GM19463 (cell line): ENCODE measurements around the gene CLHC1.
"Not testable (repeated sequence)": the region's sequence is repeated elsewhere in the genome, so short reads cannot be mapped to it uniquely, and the experiment has no call there.

Source experiments
- ATAC-seq: cut with Tn5 transposase; IDR thresholded peaks from one replicate; pipeline ENCODE4 v1.9.1; 2021; ENCODE audit warnings: mild to moderate bottlenecking, moderate library complexity; ENCODE audit not compliant: unreplicated experiment

Gene CLHC1

DNA sequence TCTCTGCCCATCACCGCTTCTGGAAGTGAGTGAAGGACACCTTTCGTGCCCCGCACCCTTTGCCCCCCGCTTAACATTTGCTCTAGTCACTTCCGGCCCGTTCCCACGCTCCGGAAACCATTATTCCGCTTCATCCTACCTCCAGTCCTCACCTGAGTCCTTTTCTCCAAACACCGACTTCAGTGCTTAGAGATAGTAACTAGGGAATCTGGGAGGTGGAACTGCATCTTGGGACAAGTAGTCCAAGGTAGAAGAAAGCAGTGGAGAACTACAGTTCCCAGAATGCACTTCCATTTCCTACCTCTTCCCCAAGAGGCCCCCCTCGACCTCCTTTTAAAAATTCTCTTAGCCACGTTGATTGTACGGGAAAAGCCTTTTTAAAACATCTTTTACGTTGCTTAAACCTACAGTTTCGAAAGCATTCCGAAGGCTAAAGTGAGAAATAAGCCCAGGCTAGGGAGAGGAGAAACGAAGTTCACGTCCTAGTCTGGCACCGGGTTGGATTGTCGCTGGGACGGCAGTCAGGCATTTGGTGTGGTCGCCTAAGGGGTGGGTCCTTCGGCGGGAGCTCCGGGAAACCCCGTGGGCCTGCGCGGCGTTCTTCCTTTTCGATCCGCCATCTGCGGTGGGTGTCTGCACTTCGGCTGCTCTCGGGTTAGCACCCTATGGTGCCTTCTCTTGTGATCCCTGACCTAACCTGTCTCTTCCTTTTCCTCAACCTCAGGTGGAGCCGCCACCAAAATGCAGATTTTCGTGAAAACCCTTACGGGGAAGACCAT, at the start of gene CLHC1, which contains the start of gene RPS27A:
TSS of gene CLHC1 (minus strand) at position 210 of the 779 bp plus-strand sequence. CDS start 9,882 bp downstream, outside the sequence.
TSS of gene RPS27A (plus strand) at position 605 of the 779 bp plus-strand sequence. CDS start at position 742, 137 bp downstream.
- ATAC-seq, result peak; percentile 89

DNA sequence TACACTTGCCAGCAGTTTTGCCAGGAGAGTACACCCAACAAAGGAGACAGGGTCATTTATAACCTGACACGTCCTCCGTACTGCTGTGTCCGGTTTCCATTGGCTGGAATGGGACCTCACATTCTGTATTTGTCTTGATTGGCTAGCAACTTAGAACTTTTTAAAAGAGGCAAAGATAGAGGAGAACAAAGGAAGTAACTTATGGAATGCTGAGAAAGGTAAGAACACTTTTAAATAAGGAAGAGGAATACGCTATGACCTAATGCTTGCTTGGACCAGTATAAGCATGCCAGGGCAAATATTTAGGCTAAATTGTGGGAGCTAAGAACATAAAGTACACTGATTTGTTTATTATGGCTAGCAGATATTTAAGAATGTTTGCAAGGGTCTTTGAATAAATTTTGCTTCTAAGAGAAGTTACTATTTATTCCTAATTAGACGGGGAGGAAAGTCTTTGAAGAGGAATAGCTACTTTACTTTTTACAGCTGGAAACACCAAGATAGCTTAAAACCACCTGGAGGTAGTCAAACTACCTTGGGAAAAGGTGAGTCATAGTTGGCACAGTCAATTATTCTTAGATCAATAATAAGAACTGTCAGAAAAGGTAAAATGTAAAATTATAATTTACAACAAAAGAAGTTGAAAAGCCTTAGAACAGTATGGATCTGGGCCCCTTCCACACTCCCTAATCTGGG, 48.9 kb upstream of the CLHC1 start:
- ATAC-seq, result not testable (repeated sequence)

GRCh38 chr2:55279859-55280424, 47.8 kb upstream of the CLHC1 start:
- not testable (repeated sequence) for ATAC-seq

- ATAC-seq, result not testable (repeated sequence)
These were observed 47.2 kb upstream of the CLHC1 start for GRCh38 chr2:55279214-55279835.

DNA sequence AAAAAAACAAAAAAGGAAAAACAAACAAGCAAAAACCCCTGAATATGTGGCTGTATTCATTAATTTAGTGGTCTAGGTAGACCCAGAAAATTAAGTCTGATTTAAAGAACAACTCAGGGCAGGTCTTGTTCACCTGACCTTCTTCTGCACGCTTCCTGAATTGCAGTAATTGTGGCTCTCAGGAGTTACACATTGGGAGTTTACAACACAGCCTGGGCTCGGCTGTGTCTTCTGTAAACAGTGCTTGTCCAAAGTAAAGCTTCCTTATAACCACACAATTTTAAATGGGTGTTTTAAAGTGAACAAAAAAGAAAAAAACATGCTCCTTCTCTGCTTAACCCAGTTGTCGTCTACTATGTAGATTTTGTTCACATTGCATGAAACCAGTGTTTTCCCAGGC, 45.2 kb upstream of the CLHC1 start:
- ATAC-seq, result no peak

DNA sequence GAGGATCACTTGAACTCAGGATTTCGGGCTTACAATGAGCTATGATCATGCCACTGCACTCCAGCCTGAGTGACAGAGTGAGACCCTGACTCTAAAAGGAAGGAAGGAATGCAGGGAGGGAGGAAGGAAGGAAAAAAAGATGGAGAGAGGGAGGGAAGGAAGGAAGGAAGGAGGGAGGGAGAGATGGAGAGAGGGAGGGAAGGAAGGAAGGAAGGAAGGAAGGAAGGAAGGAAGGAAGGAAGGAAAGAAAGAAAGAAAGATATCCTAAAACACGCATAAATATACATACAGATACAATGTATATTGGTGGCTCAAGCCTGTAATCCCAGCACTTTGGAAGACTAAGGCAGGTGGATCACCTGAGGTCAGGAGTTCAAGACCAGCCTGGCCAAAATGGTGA, 42.3 kb upstream of the CLHC1 start:
- not testable (repeated sequence) for ATAC-seq

- no peak for ATAC-seq
These were observed 37.5 kb upstream of the CLHC1 start for GRCh38 chr2:55269645-55269990.

DNA sequence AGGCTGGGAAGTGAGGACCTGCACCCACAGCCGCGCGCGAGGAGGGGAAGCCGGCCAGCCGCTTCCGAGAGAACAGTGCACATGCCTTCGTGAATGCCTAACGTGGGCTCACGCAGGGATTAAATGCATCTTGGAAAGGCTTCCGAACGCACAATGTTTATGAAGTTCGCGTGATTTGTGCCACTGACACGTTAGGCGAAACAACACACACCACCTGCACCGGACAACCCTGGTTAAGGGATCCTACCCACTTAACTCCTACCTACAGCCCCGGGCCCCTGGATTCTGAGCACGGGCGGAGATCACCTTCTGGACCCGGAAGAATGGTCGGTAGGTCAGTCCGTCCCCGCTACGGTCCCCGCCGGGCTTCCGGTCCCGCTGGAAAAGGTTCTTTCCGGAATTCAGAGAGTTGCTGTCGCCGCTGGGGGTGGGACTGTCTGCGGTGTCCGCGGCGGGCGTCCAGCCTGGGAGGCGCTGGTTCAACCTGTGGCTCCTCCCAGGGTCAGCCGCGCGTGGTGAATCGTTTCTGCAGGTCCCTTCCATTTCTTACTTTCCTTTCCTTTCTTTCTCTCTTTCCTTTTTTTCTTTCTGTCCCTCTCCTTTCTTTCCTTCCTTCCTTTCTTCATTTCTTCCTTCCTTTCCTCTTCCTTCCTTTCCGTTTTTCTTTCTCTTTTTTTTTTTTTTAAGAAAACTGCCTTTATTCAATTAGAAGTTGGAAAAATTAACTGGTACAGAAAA, 37.0 kb upstream of the CLHC1 start, which contains the start of gene MTIF2:
TSS of gene MTIF2 (minus strand) at position 325 of the 738 bp plus-strand sequence. CDS start 5,373 bp downstream, outside the sequence.
- peak; percentile 97 for ATAC-seq

DNA sequence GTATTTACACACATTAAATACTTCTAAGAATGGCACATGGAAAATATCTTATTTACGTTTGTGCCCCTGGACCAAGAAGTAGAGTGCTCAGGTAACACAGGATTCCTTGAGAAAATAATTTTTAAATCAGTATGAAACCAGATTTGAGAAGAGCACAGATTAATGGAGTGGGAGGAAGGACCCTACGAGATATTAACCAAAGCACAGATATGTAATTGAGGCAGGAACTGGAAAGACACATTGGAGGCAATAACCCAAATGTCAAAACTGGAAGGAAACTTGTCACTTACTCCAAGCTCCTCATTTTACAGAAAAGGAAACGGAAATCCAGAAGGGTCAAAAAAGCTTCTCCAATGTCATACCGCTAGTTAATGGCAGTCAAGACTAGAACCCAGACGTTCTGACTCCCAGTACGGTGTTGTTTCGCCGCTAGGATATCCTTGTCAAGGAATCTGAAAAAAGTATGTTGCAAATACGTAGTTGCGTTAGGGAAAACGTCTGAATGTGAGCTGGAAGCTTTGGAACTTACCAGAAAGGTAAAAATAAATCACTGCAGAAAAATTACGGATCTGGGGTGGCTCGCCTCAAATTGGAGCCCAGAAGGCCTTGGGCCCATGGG, 36.3 kb upstream of the CLHC1 start:
- no peak for ATAC-seq

- not testable (repeated sequence) for ATAC-seq
These were observed 27.5 kb upstream of the CLHC1 start for GRCh38 chr2:55259586-55259985.

DNA sequence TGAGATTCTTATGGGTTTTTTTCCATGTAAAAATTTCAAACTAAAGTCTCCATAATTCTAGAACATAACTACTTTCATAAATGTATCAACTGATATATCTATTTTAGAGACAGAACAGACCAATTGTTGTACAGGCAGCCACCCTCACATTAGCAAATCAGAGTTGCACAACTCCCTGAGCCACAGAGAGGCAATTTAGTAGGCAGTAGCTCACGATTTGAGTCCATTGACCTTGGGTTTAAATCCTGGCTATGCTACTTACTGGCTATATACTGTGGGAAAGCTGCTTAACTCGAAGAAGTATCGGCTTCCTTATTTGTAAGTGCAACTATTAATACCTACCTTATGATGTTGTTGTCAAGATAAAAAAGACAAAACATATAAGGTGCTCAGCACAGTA, 20.7 kb upstream of the CLHC1 start:
- no peak for ATAC-seq

- ATAC-seq, result no peak
These were observed 14.9 kb upstream of the CLHC1 start for GRCh38 chr2:55247025-55247424.

DNA sequence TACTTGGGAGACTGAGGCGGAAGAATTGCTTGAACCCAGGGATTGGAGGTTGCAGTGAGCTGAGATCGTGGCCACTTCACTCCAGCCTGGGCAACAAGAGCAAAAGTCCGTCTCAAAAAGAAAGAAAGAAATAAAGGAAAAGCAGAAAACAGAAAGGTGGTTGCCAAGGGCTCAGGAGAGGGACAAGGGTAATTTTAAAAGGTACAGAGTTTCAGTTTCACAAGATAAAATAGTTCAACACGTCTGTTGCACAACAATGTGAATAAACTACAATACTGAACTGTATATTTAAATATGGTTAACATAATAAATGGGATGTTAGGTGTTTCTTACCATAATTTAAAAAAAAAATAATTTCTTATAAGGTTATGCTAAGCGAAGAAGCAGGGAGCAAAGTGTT, 13.3 kb upstream of the CLHC1 start:
- no peak for ATAC-seq

- no peak for ATAC-seq
These were observed 10.5 kb upstream of the CLHC1 start for GRCh38 chr2:55242617-55243016.

DNA sequence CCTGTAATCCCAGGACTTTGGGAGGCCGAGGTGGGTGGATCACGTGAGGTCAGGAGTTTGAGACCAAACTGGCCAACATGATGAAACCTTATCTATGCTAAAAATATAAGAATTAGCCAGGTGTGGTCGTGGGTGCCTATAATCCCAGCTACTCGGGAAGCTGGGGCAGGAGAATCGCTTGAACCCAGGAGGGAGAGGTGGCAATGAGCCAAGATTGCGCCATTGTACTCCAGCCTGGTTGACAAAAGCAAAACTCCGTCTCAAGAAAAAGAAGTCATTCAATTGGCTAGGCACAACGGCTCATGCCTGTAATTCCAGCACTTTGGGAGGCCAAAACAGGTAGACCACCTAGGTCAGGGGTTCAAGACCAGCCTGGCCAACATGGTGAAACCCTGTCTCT, 9.5 kb upstream of the CLHC1 start:
- not testable (repeated sequence) for ATAC-seq

DNA sequence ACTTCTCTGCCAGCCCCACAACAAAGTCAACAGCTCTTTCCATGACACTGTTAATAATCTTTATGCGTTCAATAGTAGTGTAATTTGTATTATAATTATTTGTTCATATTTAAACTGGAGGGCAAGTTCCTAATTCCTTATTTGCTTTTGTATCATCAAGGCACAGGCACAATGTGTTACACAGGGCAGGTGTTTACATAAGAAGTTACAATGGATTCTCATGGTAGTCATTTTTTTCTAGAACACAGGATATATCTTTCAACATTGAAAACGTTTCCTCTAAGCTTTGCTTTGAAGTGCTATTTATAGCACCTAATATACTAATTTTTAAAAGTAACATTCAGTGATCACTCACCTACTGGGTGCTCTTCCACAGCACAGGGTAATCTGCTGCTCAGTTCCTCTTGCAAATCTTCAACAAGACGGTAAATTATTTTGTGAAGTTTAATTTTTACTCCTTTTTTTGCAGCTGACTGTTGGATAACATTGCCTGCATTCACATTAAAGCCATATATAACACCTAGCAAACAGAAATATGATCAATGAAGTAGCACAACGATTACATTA, 7.6 kb upstream of the CLHC1 start:
- ATAC-seq, result no peak

DNA sequence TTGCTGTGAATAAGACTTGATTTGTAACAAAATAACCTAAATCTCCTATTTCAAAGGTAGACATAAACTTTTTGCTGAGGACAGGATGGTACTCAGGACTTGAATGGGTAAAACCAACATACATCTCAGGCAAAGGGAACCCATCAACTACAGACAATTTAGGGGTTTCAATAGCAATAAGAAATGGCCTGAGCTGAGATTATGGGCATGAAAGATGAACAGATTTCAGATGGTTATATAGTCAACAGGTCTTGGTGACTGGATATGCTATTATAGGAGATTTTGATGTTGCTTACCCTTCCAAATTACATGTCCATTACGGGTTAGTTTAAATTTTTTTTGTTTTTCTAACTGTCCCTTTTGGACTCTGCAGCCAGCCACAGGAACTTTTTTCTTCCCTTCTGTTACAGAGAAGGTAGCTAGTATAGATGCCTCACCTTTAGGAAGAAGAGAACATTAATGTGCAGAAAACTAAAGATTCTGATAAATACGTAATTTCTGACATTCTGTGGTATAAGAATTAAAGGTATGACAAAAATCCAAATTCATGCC, 5.0 kb upstream of the CLHC1 start:
- no peak for ATAC-seq

DNA sequence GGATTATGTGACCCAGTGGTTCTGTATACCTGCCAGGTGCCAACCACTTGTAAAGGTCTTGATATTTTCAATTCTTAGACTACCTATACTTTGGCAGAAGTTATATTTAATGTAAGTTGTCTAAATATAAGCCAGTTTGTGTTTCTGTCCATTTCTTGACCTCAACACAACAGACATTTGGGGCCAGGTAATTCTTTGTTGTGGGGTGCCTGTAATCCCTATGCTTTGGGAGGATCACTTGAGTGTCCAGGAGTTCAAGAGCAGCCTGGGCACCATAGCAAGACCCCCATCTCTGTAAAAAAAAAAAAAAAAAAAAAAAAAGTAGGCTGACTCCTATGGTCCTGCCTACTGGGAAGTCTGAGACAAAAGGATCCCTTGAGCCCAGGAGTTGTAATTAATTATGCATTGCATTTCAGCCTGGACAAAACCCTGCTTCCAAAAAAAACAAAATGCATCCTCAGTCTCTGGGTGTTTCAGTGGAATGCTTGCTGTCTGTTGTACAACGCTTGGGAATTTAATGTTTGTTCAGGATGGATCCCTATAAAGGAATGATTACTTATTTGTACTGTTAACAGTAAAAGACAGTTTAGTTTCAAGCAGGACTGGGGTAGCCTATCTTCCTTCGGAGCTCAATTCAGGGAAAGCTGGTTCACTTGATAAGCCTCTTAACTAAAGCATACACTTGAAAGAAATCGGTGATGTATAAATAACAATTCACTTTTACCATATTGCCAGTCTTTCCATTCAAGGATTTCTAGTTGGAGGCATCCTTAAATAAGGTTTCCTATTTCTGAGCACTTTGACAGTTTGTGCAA, 3.8 kb upstream of the CLHC1 start:
- no peak for ATAC-seq

- ATAC-seq, result no peak
These were observed 1.5 kb upstream of the CLHC1 start for GRCh38 chr2:55233658-55233940.
